GM04504 (cell line): Measurements from ENCODE around the gene PABPC5.

ENCODE experiments used
- DNase-seq: peaks from one replicate; pipeline ENCODE4 v3.0.0-alpha.2; 2012; ENCODE audit warnings: low read depth

The PABPC5 gene

DNA sequence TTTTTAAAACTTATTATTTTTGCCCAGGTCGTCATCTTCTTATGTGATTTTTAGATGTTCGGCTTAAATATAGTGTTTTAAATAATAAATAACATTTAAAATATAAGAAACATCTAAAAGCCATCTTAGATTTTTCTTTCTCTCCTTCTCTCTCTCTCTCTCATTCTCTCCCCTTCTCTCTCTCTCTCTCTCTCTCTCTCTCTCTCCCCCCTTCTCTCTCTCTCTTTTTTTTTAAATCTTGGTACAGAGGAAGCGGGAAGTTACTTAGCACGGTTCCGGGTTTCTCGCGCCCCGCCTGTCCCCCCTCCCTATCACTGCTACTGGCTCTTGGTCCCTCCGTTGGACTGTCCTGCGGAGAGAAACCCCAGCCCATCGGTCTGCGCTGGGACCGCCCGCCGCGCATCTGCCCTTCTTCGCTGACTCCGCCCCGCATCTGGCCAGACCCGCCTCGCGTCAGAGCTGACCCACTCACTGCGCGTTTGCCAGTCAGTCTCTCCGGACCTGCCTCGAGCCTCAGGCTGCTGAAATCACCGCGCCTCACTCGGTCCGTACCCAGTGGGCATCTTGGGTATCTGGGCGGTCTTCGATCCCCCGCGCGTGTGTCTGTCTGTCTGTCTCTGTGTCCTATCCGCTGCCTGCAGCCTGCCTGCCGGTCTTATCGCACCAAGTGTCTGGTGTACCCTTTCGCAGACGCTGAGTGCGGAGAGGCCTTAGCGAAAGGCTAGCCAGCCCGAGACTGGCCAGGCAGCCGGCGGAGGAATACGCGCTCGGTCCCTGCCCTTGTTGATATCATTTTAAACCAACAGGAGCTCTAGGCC is at the start of gene PABPC5:
Gene PABPC5 (plus strand): TSS at position 489 of the 818 bp plus-strand sequence. CDS start 739 bp downstream, outside the sequence.
- peak; percentile 54 for DNase-seq

DNA sequence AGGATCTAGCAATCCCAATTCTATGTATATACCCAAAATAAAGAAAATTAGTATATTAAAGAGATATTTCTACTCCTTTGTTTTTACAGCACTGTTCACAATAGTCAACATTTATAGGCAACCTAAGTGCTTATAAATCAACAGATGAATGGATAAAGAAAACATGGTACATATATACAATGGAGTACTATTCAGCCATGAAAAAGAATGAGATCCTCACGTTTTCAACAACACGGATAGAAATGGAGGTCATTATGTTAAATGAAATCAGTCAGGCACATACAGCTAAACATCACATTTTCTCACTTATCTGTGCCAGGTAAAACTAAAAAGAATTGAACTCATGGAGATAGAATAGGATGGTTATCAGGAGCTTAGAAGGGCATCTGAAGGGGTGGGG is 45.6 kb upstream of the PABPC5 start:
- no peak for DNase-seq

DNA sequence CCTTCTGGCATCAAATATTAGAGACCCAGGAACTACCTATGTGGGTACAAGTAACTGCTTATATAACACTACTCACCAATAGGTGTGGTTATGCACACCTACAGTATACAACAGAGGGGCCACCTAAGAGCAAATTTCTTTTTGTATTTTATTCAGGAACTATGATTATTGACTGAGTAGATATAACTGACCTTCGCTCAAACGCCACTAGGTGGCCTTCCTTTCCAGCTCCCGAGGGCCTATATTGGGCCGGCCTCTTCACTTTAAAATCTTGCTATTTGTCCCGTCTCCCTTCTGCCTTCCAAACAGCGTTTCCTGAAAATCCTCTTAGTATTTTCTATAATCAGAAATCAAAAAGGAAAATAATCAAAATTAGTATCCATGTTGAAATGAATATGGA is 19.9 kb upstream of the PABPC5 start:
- DNase-seq, result no peak

DNA sequence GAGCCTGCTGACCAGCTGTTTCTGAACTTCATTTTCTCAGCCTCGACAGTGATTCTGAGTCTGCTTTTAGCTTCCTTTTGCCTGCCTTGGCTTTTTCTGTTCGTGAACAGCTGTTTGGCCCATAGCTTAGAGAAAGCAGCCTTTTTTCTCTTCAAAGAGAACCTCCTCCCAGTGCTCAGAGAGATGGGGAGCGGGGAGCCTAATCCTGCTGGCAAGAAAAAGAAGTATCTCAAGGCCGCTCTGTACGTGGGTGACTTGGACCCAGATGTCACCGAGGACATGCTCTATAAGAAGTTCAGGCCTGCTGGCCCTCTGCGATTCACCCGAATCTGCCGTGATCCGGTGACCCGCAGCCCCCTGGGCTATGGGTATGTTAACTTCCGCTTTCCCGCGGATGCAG is 756 bp downstream of the PABPC5 start:
- no peak for DNase-seq
